GM04503 (cell line): Measurements from ENCODE around the gene APOE.
"Not testable (repeated sequence)": the region's sequence is repeated elsewhere in the genome, so short reads cannot be mapped to it uniquely, and the experiment has no call there.

Source experiments
- DNase-seq: peaks from one replicate; pipeline ENCODE4 v3.0.0-alpha.2; 2012; ENCODE audit warnings: low read depth

APOE gene

GRCh38 chr19:44909775-44910174, 4.2 kb downstream of the APOE start:
- DNase-seq = no peak

DNA sequence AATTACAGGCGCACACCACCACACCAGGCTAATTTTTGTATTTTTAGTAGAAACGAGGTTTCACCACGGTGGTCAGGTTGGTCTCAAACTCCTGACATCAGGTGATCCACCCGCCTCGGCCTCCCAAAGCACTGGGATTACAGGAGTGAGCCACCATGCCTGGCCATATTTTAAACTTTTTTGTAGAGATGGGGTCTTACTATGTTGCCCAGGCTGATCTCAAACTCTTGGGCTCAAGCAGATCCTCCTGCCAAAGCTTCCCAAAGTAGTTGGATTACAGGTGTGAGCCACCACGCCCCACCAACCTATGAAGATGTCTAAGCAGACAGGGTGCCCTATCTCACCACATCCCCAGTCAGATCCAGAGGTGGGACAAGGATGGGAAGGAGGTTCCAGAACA, 6.3 kb downstream of the APOE start:
- DNase-seq = not testable (repeated sequence)

DNA sequence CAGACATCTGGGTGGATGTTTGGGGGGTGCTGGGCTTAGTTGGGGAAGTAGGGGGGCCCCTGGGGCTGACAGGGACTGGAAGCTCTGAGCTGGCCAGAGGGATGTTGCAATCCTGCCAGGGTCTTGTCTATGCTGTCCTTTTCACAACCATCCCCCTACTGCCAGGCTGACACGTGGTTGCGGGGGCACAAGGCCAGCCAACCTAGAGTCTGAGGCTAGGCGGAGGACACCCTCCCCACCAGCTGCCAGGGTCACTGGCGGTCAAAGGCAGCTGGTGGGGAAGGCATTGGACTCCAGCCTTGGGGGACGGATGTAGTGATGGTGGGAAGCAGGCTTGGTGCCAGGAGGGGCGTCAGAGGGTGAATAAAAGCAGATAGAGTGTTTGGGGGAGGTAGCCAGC, 7.3 kb downstream of the APOE start:
- DNase-seq = no peak

DNA sequence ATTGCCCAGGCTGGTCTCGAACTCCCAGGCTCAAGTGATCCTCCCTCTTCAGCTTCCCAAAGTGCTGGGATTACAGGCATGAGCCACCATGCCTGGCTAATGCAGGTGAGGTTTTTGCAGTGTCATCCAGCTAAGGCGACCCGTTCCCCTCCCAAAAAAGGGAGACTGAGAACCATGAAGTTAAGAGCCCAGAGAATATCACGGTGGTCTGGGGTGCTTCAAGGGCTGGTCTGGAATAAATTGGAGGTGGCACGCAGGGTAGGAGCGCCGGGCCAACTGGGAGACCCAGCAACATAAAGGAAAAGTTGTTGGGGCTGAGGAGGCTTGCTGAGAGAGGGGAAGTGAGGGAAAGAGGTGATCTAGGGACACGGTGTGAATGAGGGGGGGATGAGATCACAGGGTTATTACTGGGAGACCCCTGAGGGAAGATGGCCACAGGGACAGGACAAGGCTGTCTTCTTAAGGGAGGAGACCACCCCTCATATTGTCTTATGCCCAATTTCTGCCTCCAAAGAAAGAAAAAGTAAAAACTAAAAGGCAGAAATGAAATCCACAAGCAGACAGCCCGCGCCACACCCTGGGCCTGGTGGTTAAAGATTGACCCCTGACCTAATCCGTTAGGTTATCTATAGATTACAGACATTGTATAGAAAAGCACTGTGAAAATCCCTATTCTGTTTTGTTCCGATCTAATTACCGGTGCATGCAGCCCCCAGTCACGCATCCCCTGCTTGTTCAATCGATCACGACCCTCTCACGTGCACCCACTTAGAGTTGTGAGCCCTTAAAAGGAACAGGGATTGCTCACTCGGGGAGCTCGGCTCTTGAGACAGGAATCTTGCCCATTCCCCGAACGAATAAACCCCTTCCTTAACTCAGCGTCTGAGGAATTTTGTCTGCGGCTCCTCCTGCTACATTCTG, 8.2 kb downstream of the APOE start:
- not testable (repeated sequence) for DNase-seq

GRCh38 chr19:44914433-44915206, 9.0 kb downstream of the APOE start, which contains the start of gene APOC1:
Gene APOC1 (plus strand): TSS chr19:44914608. CDS start chr19:44914892, 284 bp downstream.
- not testable (repeated sequence) for DNase-seq

DNA sequence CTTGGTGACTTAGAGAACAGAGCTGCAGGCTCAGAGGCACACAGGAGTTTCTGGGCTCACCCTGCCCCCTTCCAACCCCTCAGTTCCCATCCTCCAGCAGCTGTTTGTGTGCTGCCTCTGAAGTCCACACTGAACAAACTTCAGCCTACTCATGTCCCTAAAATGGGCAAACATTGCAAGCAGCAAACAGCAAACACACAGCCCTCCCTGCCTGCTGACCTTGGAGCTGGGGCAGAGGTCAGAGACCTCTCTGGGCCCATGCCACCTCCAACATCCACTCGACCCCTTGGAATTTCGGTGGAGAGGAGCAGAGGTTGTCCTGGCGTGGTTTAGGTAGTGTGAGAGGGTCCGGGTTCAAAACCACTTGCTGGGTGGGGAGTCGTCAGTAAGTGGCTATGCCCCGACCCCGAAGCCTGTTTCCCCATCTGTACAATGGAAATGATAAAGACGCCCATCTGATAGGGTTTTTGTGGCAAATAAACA, 18.7 kb downstream of the APOE start:
- DNase-seq = no peak

GRCh38 chr19:44925114-44925891, 19.7 kb downstream of the APOE start:
- no peak for DNase-seq

DNA sequence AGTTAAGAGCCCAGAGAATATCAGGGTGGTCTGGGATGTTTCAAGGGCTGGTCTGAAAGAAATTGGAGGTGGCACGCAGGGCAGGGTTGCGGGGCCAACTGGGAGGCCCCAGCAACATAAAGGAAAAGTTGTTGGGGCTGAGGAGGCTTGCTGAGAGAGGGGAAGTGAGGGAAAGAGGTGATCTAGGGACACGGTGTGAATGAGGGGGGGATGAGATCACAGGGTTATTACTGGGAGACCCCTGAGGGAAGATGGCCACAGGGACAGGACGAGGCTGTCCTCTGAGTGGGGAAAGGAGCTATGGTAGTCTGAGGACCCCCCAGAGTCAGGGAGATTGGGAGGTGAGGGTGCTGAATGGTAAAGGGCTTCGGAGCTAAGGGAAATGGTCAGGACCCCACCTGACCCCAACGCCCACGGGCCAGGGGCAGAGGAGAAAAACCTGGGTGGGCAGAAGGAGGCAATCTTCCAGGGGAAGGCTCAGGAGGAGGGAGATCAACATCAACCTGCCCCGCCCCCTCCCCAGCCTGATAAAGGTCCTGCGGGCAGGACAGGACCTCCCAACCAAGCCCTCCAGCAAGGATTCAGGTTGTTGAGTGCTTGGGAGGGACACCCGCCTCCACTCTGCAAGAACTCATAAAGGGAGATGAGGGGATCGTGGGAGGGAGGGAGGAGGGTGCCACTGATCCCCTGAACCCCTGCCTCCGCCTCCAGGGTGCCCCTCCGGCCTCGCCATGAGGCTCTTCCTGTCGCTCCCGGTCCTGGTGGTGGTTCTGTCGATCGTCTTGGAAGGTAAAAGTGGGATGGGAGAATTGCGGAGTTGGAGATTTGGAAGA, 20.9 kb downstream of the APOE start:
- DNase-seq = not testable (repeated sequence)

DNA sequence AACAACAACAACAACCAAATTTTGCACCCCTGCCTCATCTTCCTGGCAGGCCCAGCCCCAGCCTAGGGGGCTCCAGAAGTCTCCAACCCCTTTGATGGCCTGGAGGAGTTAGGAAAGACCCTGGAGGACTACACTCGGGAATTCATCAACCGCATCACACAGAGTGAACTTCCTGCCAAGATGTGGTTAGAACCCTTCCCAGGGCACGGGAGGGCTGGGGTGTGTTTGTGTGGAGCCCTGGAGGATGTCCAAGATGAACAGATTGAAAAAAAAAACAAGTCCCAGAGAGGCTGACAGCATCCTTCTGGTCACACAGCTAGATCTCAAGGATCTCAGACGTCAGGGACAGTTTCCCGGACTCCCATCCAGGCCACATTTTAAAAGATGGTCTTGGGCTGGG, 22.1 kb downstream of the APOE start:
- no peak for DNase-seq

- DNase-seq = no peak
Measured at GRCh38 chr19:44930088-44930487, 24.5 kb downstream of the APOE start.

DNA sequence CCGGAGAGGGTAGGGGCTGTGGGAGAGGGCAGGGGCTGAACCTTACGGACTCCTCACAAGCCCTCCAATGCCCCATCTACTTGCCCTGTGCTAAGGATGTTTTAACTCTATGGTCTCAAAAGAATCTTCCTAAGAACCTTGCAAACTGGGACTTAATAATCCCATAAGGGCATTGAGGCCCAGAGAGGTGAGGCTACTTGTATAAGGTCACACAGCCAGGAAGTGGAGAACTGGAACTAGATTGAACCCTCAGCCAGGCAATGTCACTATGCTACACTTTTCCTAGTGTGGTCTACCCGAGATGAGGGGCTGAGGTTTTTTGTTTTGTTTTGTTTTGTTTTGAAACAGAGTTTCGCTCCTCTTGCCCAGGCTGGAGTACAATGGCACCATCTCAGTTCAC, 25.9 kb downstream of the APOE start:
- DNase-seq = no peak

GRCh38 chr19:44939668-44940067, 34.1 kb downstream of the APOE start:
- DNase-seq = no peak

DNA sequence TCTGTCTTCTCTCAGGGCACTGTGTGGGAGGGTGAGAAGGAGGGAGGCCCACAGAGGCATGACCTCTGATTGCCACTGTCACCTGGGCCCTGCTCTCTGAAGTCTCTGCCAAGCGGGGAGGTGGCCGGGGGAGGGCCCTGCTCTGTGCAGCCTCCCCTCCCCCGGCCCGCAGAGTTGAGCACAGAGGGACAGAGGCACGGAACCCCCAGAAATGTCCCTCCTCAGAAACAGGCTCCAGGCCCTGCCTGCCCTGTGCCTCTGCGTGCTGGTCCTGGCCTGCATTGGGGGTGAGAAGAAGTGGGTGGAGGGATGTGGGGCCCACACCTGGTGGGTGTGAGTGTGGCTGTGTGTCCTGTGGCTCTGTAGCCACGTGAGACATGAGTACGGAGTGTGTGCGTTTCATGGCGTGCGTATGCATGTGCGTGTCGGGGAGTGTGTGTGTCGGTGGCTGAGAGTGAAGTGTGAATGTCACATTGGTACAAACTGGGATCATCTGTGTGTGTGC, 36.5 kb downstream of the APOE start, which contains the start of gene APOC4:
APOC4 (plus strand) TSS at position 171 of the 505 bp plus-strand sequence; CDS start at position 212, 41 bp downstream.
- DNase-seq = no peak

- no peak for DNase-seq
Measured at GRCh38 chr19:44943801-44944249, 38.2 kb downstream of the APOE start.

- DNase-seq = no peak
Measured at GRCh38 chr19:44947041-44947581, 41.5 kb downstream of the APOE start.

DNA sequence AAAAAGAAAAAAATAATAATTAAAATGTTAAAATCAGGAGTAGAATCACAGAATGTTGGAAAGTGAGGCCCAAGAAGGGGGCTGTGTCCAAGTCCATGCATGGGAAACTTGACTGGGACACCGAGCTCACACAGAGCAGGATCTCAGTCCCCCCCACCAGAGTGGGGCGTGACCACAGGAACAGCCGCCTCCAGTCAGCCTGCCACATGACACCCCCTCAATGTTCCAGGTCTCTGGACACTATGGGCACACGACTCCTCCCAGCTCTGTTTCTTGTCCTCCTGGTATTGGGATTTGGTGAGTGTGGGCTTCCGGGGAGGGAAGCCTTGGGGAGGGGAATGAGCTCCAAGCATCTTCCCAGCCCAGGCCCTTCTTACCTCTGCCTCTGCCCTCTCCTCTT, 42.6 kb downstream of the APOE start:
- no peak for DNase-seq

- DNase-seq = no peak
Measured at GRCh38 chr19:44948763-44949374, 43.3 kb downstream of the APOE start.

DNA sequence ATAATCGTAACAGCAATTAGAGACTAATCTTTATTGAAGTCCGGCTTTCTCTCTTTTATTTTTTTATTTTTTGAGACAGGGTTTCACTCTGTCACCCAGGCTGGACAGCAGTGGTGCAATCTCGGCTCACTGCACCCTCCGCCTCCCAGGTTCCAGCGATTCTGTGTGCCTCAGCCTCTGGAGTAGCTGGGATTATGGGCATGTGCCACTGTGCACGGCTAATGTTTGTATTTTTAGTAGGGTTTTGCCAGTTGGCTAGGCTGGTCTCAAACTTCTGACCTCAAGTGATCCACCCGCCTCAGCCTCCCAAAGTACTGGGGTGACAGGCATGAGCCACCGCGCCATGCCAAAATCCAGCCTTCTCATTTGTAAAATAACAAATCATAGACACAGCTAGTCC, 44.0 kb downstream of the APOE start:
- DNase-seq = no peak

GRCh38 chr19:44951179-44952159, 45.9 kb downstream of the APOE start:
- no peak for DNase-seq
